A673 (cell line): ENCODE measurements around the gene ZFPM1. TPM values are rescaled to one million over a fixed set of nuclear protein-coding genes. Genes with fewer than 3 reads are reported as not detected.

Experiments
- BruUV-seq: library from RNA; stranded (reverse); fragments of 400-500 nt; replicated peaks from 2 replicates; lab custom pipeline; 2021; lab: Mats Ljungman, UMichigan
- CTCF ChIA-PET: fragments of 300-600 bp; sonication (Branson Sonifier 250); formaldehyde crosslinking; loops from one replicate; lab custom pipeline; 2022; ENCODE audit warnings: antibody characterized with exemption; lab: Charles Lee
- POLR2A ChIA-PET: fragments of 300-600 bp; sonication (Branson Sonifier 250); formaldehyde crosslinking; loops from one replicate; lab custom pipeline; 2022; ENCODE audit warnings: antibody characterized with exemption; ENCODE audit not compliant: low non-redundant PET; lab: Charles Lee
- DNase-seq: peaks from one replicate; pipeline ENCODE4 v3.0.0-alpha.2; 2015; ENCODE audit warnings: low spot score
- H3K27ac ChIP-seq: fragments of 200-600 bp; sonication (generic); 2 replicates; pipeline ENCODE4 v1.5.1; 2016; ENCODE audit warnings: mixed run types, low read depth, mild to moderate bottlenecking, mixed read lengths, antibody characterized with exemption, low read length; ENCODE audit not compliant: poor library complexity, severe bottlenecking
- H3K27me3 ChIP-seq: fragments of 200-600 bp; sonication (generic); replicated peaks from 2 replicates; pipeline ENCODE4 v1.6.1; 2017; ENCODE audit warnings: mixed run types, low read depth, mild to moderate bottlenecking, mixed read lengths, antibody characterized with exemption, low read length; ENCODE audit not compliant: insufficient read depth, poor library complexity
- H3K36me3 ChIP-seq: fragments of 200-600 bp; sonication (generic); 2 replicates; pipeline ENCODE4 v1.6.1; 2016; ENCODE audit warnings: mixed run types, mild to moderate bottlenecking, mixed read lengths, antibody characterized with exemption, low read length; ENCODE audit not compliant: insufficient read depth, poor library complexity, severe bottlenecking
- H3K4me1 ChIP-seq: fragments of 200-600 bp; sonication (generic); 2 replicates; pipeline ENCODE4 v1.6.1; 2017; ENCODE audit warnings: mixed run types, mild to moderate bottlenecking, mixed read lengths, antibody characterized with exemption, low read length; ENCODE audit not compliant: insufficient read depth, poor library complexity, severe bottlenecking
- H3K4me3 ChIP-seq: fragments of 200-600 bp; sonication (generic); 2 replicates; pipeline ENCODE4 v1.5.1; 2016; ENCODE audit warnings: low read depth, mixed run types, mild to moderate bottlenecking, mixed read lengths, low read length; ENCODE audit not compliant: poor library complexity, severe bottlenecking
- H3K9me3 ChIP-seq: fragments of 200-600 bp; sonication (generic); 2 replicates; pipeline ENCODE4 v1.6.1; 2016; ENCODE audit warnings: mixed run types, low read depth, mild to moderate bottlenecking, mixed read lengths, antibody characterized with exemption, low read length; ENCODE audit not compliant: poor library complexity, severe bottlenecking
- EZH2 ChIP-seq: fragments of 200-600 bp; sonication (generic); IDR thresholded peaks from 2 replicates; pipeline ENCODE4 v1.6.1; 2017; ENCODE audit warnings: borderline replicate concordance, low read depth, mild to moderate bottlenecking, mixed read lengths, antibody characterized with exemption, low read length; ENCODE audit not compliant: poor library complexity, severe bottlenecking
- intact Hi-C: fragments of 100-400 bp; cut with micrococcal nuclease; formaldehyde crosslinking; loops from one replicate; pipeline ENCODE4 v1.10.0; 2022; ENCODE audit not compliant: unreplicated experiment
- total RNA-seq: library from RNA; stranded (reverse); gene quantifications from 2 replicates; pipeline ENCODE4 v1.2.3, GENCODE V29; 2021
- TF ChIP-seq, protein P1 (sequence below): fragments of 300-800, 200-600 bp; sonication (generic); conservative IDR thresholded peaks from 2 replicates; pipeline ENCODE4 v1.5.1; 2017; ENCODE audit warnings: low read depth, mild to moderate bottlenecking, antibody characterized with exemption, low read length, moderate library complexity, mixed read lengths

ZFPM1 gene
- total RNA-seq, 1 experiment from 2014 or later: 5.6 TPM

GRCh38 chr16:88439016-88439415 is 14.1 kb upstream of the ZFPM1 start:
- POLR2A ChIA-PET: no interaction called here
- intact Hi-C loops: loop anchor here (5.0 to 10.0 kb wide), 3 partner anchors 247 to 662 kb away; partner anchors contain the start of gene BANP
- CTCF ChIA-PET: interaction anchor here (0.8 kb wide), 1 partner anchor 72 kb away, joined by 5 read pairs; no protein-coding TSS in a partner anchor

GRCh38 chr16:88439706-88440105 is 13.4 kb upstream of the ZFPM1 start:
- H3K27me3 ChIP-seq: no peaks in the 10 kb centered on the region
- H3K4me3 ChIP-seq: no peak overlapping the region
- intact Hi-C loops: loop anchor here (5.0 to 10.0 kb wide), 3 partner anchors 247 to 662 kb away; partner anchors contain the start of gene BANP
- no TSS peak for BruUV-seq
- CTCF ChIA-PET: no interaction called here
- TF ChIP-seq, protein P1, sequence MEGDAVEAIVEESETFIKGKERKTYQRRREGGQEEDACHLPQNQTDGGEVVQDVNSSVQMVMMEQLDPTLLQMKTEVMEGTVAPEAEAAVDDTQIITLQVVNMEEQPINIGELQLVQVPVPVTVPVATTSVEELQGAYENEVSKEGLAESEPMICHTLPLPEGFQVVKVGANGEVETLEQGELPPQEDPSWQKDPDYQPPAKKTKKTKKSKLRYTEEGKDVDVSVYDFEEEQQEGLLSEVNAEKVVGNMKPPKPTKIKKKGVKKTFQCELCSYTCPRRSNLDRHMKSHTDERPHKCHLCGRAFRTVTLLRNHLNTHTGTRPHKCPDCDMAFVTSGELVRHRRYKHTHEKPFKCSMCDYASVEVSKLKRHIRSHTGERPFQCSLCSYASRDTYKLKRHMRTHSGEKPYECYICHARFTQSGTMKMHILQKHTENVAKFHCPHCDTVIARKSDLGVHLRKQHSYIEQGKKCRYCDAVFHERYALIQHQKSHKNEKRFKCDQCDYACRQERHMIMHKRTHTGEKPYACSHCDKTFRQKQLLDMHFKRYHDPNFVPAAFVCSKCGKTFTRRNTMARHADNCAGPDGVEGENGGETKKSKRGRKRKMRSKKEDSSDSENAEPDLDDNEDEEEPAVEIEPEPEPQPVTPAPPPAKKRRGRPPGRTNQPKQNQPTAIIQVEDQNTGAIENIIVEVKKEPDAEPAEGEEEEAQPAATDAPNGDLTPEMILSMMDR: no peak
- TF ChIP-seq EZH2: no peak
- POLR2A ChIA-PET: no interaction called here
- no peaks in the 10 kb centered on the region for H3K4me1 ChIP-seq
- DNase-seq: no peak
- H3K9me3 ChIP-seq: no peaks in the 10 kb centered on the region
- H3K27ac ChIP-seq: no peak overlapping the region
- no peaks in the 10 kb centered on the region for H3K36me3 ChIP-seq

More at GRCh38 chr16:88439016-88439415, 14.1 kb upstream of the ZFPM1 start:
- Histone ChIP-seq H3K4me3 (no peak overlapping the region), H3K9me3 (no peaks in the 10 kb centered on the region), H3K4me1 (no peaks in the 10 kb centered on the region), H3K27me3 (no peaks in the 10 kb centered on the region), H3K27ac (no peak overlapping the region), H3K36me3 (no peaks in the 10 kb centered on the region)
- TF ChIP-seq, protein P1: no peak
- no peak for TF ChIP-seq EZH2
- BruUV-seq: no TSS peak
- no peak for DNase-seq

DNA sequence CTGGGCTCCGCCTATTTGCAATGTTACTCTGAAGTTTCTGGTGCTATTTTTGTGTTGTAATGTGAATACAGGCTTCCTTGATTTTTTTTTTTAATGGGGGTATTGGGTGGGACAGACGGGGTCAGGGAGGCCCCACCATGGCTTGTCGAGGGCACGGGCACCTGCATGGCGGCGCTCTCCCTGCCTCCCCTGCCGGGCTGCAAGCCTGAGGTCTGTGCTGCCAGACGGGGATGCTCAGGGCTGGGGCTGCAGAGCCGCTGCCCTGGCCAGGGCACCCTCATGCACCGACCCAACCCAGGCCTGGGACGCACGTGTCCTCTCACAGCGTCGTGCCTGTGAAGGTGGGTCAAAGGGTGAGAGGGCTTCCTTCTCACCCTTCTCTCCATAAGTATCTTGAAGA is 13.0 kb upstream of the ZFPM1 start:
- H3K36me3 ChIP-seq: no peaks in the 10 kb centered on the region
- intact Hi-C loops: no loop called here
- H3K27me3 ChIP-seq: no peaks in the 10 kb centered on the region
- H3K27ac ChIP-seq: no peak overlapping the region
- POLR2A ChIA-PET: no interaction called here
- no peaks in the 10 kb centered on the region for H3K4me1 ChIP-seq
- no peak overlapping the region for H3K4me3 ChIP-seq
- CTCF ChIA-PET: no interaction called here
- no TSS peak for BruUV-seq
- TF ChIP-seq EZH2: no peak
- TF ChIP-seq, protein P1: no peak
- no peak for DNase-seq
- H3K9me3 ChIP-seq: no peaks in the 10 kb centered on the region
